H1 (cell line): ENCODE measurements around the gene PTCHD1. TPM values are rescaled to one million over a fixed set of nuclear protein-coding genes. Genes with fewer than 3 reads are reported as not detected.

Source experiments
- SIX5 ChIP-seq: IDR thresholded peaks from 2 replicates; pipeline ENCODE4 v1.6.1; 2011; ENCODE audit warnings: mild to moderate bottlenecking, low read depth, low read length
- polyA plus RNA-seq, 7 experiments: library from polyadenylated mRNA; depleted of rRNA in 3 of 7; stranded (reverse) in 5 of 7; unstranded in 2 of 7; fragments of >200 nt in 5 of 7; fragments of 200-250 nt in 2 of 7; gene quantifications; 1 replicate in 5 of 7; 2 replicates in 1 of 7; 4 replicates in 1 of 7; pipeline versions ENCODE4 v1.2.1 to v1.2.3, GENCODE V29; 2011 to 2013; ENCODE audit warnings: missing spikeins in 2 of 7, mixed read lengths in 2 of 7
- total RNA-seq: library from RNA; stranded (reverse); fragmentation: NEBNext Ultra II Directional; extraction: Animal tissue kit (Norgen Biotek cat#: 25700); gene quantifications from 2 replicates; pipeline ENCODE4 v1.2.1, GENCODE V29; 2021

PTCHD1 gene
- total and polyA plus RNA-seq, 2 of the 8 experiments (the other 6 are each of a cell fraction or from before 2014, with no cell fraction given): 0.53 to 2.4 TPM

GRCh38 chrX:23451266-23451665 lies 116.6 kb downstream of the PTCHD1 start (continued):
- TF ChIP-seq SIX5: no peak
